Embryonic facial prominence (tissue), 1 donor: ENCODE results near the gene TMEM139.
"Not testable (repeated sequence)": the region's sequence is repeated elsewhere in the genome, so short reads cannot be mapped to it uniquely, and the experiment has no call there.

Source experiments
- DNase-seq: peaks from one replicate; pipeline ENCODE4 v3.0.0-alpha.2; 2016; ENCODE audit errors: extremely low spot score

The TMEM139 gene

DNA sequence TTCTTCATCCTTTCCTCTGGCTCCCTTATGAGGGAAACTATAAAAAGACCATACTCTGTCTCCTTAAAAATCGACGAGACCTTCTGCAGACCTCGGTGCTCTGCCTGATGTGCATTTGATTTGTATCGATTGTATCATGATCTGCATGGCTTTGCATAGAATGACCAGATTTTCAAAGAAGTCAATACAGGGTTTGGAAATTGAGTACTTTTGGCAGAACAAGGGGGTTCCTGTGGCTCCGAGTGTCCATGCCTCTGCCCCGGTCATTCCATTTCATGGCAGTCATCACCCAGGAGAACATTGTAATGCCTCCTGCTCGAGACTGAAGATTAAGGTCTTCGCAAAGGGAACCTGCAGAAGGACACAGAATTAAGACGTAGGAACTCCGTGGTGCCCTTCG lies 4.1 kb downstream of the TMEM139 start:
- DNase-seq, result no peak

DNA sequence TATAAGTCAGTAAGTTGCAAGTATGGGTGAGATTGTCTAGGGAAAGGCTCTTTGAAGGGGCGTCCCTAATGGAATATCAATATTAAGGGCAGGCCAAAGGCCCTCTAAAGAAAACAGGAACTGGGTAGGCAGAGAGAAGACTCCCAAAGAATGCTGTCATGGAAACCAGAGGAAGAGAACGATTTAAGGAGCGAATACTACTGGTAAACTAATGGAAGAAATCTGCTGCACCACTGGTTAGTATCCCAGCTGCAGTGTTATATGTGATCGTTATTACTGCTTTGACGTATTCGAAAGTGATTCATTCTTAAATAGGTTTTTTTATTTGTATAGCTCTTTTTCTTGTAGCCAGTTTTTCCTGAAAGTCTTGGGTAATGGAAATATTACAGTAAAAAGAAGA lies 4.7 kb downstream of the TMEM139 start:
- DNase-seq, result no peak

DNA sequence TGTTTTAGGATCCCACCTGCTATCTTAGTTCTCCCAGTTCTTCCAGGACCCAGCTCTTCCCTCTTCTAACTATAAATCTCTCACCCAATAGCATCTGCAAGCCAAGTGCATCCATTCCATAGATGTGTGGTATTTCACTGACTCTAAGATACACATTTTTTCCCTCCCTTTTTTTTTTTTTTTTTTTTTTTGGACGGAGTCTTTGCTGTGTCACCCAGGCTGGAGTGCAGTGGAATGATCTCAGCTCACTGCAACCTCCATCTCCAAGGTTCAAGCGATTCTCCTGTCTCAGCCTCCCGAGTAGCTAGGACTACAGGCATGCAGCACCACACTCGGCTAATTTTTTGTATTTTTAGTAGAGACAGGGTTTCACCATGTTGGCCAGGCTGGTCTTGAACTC lies 5.1 kb downstream of the TMEM139 start:
- DNase-seq, result not testable (repeated sequence)

DNA sequence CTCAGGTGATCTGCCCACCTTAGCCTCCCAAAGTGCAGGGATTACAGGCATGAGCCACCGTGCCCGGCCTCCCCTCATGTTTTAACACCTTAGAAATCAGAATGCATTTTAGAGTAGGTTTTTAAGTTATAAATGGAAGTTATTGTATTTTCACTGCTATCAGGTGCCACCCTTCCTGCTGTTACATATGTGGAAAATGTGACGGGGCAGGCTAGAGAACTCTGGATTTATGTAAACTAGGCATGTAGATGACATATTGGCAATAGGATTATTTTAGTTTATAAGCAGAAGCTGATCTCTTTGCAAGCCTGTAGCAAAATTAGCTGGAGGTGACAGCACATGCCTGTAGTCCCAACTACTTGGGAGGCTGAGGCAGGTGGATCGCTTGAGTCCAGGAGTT lies 5.5 kb downstream of the TMEM139 start:
- no peak for DNase-seq

DNA sequence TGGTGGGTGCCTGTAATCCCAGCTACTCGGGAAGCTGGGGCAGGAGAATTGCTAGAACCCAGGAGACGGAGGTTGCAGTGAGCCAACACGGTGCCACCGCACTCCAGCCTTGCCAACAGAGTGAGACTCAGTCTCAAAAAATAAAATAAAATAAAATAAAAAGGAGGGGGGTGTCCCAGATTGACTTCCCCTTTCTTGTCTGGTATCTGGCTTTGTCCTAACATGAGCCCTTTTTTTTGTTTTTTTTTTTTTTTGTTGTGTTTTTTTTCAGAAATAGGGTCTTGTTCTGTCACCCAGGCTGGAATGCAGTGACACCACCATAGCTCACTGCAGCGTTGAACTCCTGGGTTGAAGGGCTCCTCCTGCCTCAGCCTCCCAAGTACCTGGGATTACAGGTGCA lies 8.1 kb downstream of the TMEM139 start:
- DNase-seq, result no peak

DNA sequence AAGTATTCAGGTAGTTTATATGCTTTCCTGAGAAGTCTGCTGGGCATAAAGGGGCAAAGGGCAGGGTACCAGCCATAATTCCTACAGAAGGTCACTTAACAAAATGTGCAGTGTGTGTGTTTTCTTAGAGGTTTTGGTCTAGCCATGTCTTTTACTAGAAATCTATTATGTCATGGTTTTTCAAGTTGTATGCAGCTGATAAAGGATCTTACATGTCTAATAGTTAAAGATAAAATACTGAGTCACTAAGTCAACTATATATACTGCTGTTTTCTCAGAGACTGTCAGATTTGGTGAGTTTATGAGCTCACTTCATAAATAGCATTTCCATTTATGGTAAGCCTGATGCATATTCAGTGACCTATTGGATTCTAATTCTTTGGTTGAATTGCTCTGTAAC lies 11.1 kb downstream of the TMEM139 start:
- DNase-seq, result no peak

DNA sequence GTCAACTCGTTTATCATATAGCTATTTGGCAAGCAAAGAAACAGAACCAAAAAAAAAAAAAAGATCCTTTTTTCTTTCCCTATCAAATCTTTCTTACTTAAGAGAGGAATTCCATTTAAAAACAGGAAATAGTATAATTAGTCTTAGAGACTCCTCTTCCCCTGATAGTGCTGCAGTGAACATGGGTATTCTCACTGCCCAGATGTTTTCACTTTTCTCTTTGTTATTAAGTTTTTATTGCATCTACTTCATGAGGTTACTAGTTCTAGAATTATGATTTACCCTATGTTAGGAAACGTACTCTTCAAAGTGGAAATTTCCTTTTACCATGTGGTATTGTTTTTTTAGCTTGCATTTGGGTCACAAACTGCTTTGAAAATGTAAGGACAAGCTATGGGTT lies 11.9 kb downstream of the TMEM139 start:
- no peak for DNase-seq

DNA sequence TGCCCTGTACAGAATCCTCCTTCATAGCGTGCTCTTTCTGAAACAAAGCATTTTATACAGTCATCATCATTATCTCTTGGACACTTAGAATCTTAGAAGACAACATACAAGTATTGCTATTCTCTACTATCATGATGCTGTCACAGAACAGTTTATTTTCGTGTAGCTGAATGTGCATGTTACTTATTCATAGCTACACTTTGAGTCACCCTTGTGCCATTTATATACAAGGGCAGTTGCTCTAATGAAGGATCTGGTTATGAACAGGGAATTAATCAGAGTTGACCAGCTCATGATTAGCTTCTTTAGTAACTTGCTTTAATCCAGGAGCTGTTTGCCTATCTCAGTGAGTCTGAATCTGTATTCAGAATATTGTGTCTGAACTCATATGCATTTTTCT lies 14.6 kb downstream of the TMEM139 start:
- DNase-seq, result no peak

DNA sequence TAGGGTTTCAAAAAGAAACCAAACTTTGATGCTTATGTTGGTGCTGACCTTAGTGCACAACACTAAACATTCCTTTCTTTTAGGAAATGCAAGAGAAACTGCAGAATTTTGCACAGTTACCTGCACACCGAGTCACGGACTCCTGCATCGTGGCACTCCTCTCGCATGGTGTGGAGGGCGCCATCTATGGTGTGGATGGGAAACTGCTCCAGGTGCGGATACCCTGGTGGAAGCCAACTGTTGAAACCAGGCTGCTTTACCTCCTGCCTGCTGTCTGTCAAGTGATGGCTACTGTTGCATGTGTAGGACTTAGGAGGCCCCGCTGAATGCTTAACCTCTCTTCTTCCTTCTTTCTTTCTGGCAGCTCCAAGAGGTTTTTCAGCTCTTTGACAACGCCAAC lies 15.1 kb downstream of the TMEM139 start:
- no peak for DNase-seq

DNA sequence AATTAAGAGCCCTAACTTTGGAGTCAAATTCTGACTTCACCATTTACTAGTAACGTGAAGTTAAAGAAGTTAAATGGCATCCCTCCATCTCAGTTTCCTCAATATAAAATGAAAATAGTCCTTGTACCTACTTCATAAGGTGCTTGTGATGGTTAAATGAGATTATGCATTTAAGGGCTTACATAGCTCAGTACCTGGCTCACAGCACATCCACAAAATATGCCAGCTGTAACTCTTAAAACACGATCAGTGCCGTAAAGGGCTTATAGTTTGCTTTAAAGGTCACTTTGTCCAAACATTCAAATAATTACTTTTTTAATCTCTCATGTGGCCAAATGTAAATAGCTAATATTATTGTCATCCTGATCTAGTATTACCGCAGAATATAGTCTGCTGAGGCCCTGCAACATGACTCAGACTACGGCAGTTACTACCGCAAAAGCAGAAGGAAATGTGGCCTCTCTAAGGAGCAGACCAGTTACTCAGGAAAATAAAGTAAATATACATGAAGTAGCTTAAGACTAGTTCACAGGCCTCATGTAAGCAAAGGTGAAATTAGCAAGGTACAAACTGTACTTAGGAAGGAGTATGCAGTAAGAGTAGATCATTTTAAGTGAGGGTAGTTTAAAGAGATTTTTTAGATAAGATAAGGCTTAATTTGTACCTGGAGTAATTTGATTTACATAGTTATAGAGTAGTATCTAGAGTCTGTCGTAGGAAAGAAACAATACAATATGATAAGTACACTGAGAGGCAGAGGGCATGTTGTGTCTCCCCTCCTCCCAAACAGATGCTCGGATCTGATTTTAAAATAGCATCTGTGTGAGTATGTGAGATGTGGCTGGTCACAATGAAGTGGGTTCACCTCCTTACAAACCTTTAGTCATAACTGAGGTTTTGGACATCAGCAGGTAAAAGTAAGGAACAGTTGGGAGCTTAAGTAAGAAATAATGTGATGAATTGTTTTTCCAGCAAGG lies 16.5 kb downstream of the TMEM139 start:
- DNase-seq, result no peak

DNA sequence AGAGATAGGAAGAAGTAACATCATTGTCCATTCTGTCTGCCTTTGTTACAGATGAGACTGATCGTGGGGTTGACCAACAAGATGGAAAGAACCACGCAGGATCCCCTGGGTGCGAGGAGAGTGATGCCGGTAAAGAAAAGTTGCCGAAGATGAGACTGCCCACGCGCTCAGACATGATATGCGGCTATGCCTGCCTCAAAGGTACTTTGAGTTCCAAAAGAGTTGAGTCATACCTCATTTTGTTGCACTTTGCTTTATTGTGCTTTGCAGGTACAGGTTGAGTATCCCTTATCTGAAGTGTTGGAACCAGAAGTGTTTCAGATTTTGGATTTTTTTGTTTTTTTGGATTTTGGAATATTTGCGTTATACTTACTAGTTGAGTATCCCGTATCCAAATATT lies 19.0 kb downstream of the TMEM139 start:
- DNase-seq, result no peak

DNA sequence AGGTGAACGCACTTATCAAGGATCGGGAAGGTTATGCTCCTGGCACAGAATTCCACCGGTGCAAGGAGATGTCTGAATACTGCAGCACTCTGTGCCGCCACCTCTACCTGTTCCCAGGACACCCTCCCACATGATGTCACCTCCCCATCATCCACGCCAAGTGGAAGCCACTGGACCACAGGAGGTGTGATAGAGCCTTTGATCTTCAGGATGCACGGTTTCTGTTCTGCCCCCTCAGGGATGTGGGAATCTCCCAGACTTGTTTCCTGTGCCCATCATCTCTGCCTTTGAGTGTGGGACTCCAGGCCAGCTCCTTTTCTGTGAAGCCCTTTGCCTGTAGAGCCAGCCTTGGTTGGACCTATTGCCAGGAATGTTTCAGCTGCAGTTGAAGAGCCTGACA lies 20.2 kb downstream of the TMEM139 start:
- DNase-seq, result no peak

DNA sequence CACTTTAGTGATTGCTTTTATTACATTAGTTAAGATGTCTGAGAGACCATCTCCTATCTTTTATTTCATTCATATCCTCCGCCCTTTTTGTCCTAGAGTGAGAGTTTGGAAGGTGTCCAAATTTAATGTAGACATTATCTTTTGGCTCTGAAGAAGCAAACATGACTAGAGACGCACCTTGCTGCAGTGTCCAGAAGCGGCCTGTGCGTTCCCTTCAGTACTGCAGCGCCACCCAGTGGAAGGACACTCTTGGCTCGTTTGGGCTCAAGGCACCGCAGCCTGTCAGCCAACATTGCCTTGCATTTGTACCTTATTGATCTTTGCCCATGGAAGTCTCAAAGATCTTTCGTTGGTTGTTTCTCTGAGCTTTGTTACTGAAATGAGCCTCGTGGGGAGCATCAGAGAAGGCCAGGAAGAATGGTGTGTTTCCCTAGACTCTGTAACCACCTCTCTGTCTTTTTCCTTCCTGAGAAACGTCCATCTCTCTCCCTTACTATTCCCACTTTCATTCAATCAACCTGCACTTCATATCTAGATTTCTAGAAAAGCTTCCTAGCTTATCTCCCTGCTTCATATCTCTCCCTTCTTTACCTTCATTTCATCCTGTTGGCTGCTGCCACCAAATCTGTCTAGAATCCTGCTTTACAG lies 20.8 kb downstream of the TMEM139 start:
- no peak for DNase-seq

DNA sequence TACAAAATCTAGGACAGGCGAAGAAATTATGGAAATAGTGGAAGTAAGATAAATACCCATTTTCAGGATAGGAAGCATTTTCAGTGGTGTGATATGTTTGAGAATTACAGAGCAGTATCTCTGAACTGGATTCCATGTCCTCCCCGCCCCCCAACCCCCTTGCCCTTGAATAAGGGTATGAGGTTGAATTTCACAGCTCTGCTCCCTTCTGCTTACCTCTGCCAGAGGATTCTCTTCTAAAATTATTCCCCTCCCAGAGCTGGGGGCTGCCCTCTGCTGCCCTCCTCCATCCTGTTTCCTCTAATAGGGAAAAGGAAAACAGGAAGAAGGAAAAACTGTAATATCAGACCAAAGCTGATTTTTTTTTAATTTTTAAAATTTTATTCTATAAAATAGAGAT lies 23.9 kb downstream of the TMEM139 start:
- no peak for DNase-seq

DNA sequence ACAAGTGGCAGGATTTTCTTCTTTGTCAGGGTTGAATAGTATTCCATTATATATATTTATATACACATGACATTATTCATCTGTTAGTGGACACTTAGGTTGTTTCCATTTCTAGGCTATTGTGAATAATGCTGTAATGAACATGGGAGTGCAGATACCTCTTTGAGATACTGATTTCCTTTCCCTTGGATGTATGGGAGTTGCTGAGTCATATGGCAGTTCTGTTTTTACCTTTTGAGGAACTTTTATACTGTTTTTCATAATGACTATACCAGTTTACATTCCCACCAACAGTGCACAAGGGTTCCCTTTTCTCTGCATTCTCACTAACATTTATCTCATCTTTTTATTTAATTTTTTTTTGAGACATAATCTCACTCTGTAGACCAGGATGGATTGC lies 29.4 kb downstream of the TMEM139 start:
- no peak for DNase-seq

DNA sequence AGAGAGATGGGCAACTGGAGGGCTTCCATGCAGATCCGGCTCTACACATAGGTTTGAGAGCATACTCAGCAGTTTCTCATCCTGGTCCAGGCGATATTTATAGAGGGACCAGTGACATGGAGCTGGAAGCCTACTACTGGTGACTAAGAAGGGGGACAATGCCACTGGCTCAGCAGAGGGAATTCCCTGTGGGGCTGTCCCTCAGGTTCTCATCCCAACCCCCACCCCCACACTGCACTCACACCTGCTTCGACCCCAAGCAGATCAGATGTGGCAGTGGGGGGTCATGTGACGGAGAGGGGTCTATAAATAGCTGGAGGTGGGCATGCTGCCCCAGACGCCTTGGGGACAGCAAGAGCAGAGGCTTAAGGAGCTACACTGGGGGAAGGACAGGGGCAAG lies 31.0 kb downstream of the TMEM139 start, which contains the start of gene CLCN1:
CLCN1 (plus strand) TSS at position 336 of the 400 bp plus-strand sequence. CDS start 102 bp downstream, outside the sequence.
- DNase-seq, result no peak

DNA sequence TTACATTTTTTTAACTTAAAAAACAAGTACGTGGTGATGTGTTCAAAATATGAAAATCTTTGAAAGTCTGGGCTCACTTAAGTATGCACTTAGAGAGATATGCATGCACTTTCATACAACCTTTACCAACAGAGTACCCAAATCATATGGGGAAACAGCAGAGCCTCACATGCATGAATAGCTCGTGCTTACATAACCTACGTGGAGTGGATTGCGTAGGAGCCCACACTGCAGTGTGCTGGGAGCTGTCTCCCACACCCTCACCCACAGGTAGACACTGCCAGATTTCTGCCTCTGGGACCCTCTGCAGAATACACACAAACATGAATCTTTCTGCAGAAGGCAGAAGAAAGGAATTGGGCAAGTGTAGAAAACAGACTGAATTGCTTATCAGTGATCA lies 31.7 kb downstream of the TMEM139 start:
- DNase-seq, result no peak

DNA sequence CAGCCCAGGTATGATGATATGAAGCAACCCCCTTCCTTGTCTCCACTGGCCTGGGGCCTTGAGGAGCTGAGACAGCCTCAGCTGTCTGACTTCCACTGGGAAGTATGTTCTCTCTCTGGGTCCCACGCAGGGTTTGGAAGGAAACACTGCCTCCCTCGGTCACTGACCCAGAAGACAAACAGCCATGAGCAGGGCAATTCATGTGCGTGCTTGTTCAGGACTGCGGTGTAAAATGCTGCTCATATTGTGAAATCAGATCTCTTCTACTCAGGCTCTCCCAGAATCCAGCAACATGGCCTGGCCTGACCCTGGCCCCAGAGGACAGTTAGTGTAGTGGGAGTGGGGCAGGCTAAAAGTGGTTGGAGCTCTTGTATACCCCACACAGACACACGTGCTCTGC lies 33.9 kb downstream of the TMEM139 start:
- no peak for DNase-seq

DNA sequence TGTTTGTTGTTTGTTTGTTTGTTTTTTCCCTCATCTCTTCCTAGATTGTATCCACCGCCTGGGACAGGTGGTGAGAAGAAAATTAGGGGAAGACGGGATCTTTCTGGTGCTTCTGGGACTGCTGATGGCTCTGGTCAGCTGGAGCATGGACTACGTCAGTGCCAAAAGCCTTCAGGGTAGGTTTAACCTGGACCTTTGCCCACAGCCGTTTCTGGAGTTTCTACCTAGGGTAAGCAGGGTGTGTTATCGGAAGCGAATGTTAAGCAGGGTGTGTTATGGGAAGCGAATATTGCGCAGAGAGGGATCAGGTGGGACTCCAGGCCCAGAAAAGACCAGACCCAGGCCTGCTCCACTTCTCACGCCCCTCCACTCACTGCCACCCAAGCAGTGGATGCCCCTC lies 35.9 kb downstream of the TMEM139 start:
- no peak for DNase-seq

DNA sequence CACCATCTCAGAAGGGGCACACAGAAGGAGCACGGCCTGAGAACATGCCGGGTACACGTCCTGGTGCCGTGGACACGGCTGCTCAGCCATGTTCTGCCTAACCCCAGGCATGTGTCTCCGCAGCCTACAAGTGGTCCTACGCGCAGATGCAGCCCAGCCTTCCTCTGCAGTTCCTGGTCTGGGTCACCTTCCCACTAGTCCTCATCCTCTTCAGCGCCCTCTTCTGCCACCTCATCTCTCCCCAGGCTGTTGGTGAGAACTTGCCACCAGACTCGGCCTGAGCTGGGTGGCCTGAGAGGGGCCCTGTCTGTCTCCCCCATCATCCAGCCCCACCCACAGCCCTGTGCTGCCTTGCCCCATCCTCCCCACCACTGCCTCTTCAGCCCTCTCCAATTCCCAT lies 36.5 kb downstream of the TMEM139 start:
- no peak for DNase-seq

DNA sequence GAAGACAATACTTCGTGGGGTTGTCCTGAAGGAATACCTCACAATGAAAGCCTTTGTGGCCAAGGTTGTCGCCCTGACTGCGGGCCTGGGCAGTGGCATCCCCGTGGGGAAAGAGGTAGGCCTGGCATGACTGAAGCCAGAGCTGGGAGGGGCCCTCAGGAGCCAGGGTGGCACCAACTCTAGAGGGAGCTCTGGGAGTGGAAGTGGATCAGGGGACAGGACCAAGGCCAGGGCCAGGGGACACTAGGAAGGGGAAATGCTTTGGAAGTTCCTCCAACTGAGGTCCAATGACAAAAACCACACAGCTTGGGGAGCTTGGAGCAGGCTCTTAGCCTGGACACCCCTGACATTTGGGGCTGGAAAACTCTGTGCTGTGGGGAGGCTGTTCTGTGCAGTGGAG lies 37.0 kb downstream of the TMEM139 start:
- DNase-seq, result no peak

DNA sequence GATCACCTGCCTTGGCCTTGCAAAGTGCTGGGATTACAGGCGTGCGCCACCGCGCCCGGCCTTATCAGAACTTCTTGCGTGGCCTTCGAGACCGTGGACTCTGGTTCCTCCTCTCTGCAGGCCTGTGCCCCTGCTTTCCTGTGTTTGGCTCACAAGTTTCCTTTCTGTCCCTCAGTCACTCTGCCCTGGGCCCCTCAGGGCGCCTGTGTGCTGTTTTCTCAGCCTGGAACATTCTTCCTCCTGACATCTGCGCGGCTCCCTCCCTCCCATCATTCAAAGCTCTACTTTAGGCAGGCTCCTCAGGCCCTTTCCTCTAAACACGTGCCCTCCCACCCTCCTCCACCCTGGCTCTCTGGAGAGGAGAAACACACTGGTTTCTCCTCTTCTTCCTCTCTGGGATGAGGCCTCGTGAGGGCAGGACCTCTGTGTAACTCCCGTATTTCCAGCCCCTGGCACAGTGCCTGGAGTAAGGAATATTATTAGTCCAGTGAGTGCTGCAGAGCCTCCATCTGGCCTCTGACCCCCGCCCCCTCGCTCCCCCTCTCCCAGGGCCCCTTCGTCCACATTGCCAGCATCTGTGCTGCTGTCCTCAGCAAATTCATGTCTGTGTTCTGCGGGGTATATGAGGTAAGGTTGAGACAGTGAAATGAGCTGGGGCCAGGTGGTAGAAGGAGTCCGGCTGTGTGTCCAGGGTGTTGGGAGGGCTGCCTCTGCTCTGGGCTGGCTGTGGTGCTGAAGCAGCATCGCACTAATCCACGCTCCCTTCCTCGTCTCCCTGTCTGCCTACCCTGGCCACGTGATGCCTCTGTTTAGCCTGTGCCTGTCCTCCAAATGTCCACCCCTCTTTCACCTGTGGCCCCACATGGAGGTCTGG lies 38.2 kb downstream of the TMEM139 start:
- no peak for DNase-seq
